Activated CD8-positive, alpha-beta memory T cell treated with anti-CD3 and anti-CD28 coated beads for 36 hours (primary cell): ENCODE results near the gene PARD6A. TPM values are rescaled to one million over a fixed set of nuclear protein-coding genes. Genes with fewer than 3 reads are reported as not detected.

Experiments
- CTCF ChIA-PET: fragments of 350-600 bp; sonication (Branson Sonifier 250); formaldehyde crosslinking; loops from one replicate; lab custom pipeline; 2021; ENCODE audit warnings: antibody characterized with exemption; lab: Charles Lee
- POLR2A ChIA-PET: fragments of 350-600 bp; sonication (Branson Sonifier 250); formaldehyde crosslinking; loops from one replicate; lab custom pipeline; 2021; ENCODE audit warnings: antibody characterized with exemption; lab: Charles Lee
- total RNA-seq, 2 experiments: library from RNA; stranded (reverse); gene quantifications; one replicate each; pipeline ENCODE4 v1.2.3, GENCODE V29; 2021

The PARD6A gene
- total RNA-seq, 2 experiments from 2014 or later = 17.4 to 18.3 TPM

DNA sequence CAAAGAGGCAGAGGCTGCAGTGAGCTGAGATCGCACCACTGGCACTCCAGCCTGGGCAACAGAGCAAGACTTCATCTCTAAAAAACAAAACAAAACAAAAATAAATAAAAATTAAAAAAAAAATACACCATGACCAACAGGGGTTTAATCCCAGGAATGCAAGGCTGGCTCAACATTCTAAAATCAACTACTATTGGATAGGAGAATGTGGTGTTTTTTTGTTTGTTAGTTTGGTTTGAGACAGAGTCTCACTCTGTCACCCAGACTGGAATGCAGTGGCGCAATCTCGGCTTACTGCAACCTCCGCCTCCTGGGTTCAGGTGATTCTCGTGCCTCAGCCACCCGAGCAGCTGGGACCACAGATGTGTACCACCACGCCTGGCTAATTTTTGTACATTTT lies 38.5 kb downstream of the PARD6A start:
- ChIA-PET POLR2A (no interaction called here), CTCF (no interaction called here)

DNA sequence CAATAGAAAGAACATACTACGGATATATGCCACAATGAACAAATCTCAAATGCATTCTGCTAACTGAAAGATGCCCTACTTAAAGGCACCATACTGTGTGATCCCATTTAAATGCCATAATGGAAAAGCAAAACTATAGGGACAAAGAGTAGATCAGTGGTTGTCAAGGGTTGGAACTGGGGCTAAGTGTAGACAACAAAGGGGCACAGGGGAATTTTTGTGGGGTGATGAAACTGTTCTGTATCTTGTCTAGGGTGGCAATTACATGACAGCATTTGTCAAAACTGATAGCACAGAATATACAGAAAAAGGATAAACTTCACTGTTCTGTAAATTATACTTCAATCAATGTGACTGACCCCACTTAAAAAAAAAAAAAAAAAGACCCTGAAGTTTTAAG lies 40.7 kb downstream of the PARD6A start:
- POLR2A ChIA-PET = interaction anchor here (0.7 to 1.1 kb wide), 2 partner anchors 18 to 376 kb away, joined by 5 to 6 read pairs; partner anchors contain the start of gene GFOD2
- CTCF ChIA-PET = interaction anchor here (0.6 kb wide), 2 partner anchors 97 to 114 kb away, joined by 3 to 4 read pairs; no protein-coding TSS in a partner anchor

GRCh38 chr16:67702130-67702529 lies 41.4 kb downstream of the PARD6A start:
- POLR2A ChIA-PET = interaction anchor here (1.1 kb wide), 1 partner anchor 376 kb away, joined by 5 read pairs; no protein-coding TSS in a partner anchor
- CTCF ChIA-PET = no interaction called here

- ChIA-PET POLR2A (no interaction called here), CTCF (no interaction called here)
Observed at GRCh38 chr16:67703626-67704025, 42.9 kb downstream of the PARD6A start.

GRCh38 chr16:67704110-67704509 lies 43.4 kb downstream of the PARD6A start:
- ChIA-PET POLR2A (no interaction called here), CTCF (no interaction called here)

DNA sequence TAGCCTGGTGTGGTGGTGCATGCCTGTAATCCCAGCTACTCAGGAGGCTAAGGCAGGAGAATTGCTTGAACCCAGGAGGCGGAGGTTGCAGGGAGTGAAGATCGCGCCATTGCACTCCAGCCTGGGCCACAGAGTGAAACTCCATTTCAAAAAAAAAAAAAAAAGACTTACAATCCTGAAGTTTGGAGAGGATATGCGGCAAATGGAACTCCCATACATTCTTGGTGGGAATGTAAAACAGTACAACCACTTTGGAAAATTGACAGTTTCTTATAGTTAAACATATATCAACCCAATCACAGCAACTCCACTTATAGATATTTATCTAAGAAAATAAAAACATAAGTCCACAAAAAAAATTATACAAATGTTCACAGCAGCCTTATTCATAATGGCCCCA lies 46.5 kb downstream of the PARD6A start:
- ChIA-PET CTCF (no interaction called here), POLR2A (no interaction called here)

GRCh38 chr16:67707790-67708189 lies 47.0 kb downstream of the PARD6A start:
- CTCF ChIA-PET = no interaction called here
- POLR2A ChIA-PET = no interaction called here

DNA sequence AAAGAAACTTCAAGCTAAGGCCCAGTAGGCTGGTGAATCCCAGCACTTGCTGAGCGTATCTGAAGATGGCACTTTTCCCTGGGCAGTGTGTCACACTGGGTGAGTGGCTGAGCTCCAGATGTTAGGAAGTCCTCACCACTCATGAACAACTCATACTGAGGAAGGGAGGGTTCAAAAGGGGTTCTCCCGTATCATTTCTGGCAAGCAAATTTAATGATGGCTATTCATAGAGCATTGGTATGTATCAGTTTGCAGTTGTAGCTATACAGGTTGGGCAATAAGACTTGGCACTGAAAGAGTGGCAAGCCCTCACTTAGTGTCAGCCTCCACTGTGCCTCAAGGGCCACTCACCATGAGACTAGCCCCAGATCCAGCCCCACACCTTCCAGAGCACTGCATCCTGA lies 47.6 kb downstream of the PARD6A start:
- CTCF ChIA-PET = no interaction called here
- POLR2A ChIA-PET = no interaction called here

DNA sequence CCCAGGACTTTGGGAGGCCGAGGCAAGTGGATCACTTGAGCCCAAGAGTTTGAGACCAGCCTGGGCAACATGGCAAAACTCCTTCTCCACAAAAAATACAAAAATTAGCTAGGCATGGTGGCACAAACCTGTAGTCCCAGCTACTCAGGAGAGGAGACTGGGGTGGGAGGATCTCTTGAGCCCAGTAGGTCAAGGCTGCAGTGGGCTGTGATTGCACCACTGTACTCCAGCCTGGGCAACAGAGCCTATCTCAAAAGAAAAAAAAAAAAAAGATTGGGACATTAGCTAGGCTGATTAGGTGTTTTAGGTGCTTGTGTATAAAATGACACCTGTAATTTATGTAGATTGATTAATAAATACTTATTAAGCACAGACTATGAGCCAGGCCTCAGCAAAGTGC lies 48.3 kb downstream of the PARD6A start:
- POLR2A ChIA-PET = no interaction called here
- CTCF ChIA-PET = no interaction called here

DNA sequence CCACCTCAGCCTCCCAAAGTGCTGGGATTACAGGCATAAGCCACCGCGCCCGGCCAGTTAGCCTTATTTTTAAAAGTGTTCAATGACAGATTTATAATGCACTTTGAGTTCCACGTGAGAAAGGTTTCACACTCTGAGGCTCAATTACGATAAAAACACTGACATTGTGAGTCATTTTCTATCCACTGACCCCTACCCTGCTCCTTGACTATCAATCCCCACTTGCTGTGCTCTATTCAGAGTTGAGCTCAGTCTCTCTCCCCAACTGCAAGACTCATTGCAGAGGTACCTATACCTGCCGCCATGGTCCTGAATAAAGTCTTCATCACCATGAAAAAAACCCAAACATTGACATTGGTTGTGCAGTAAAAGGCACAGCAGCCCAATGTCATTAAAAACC lies 49.8 kb downstream of the PARD6A start:
- POLR2A ChIA-PET = no interaction called here
- CTCF ChIA-PET = no interaction called here

Other genes starting within 250 kb of the PARD6A start
- 1 to 10 TPM; 1.0 to 1.1 TPM for gene ZDHHC1, start 244.5 kb upstream of the PARD6A start, total RNA-seq
- gene HSD11B2, start 229.8 kb upstream of the PARD6A start, total RNA-seq = 1 to 10 TPM; 1.3 to 1.9 TPM
- gene ATP6V0D1, start 179.8 kb upstream of the PARD6A start, total RNA-seq = 10 to 100 TPM; 42.2 to 45.0 TPM
- gene AGRP, start 177.4 kb upstream of the PARD6A start, total RNA-seq = under 1 TPM in 1 of 2 experiments, not detected in 1; 0.25 TPM
- 10 to 100 TPM; 23.4 to 30.9 TPM for gene RIPOR1, start 132.1 kb upstream of the PARD6A start, total RNA-seq
- gene CTCF, start 98.4 kb upstream of the PARD6A start, total RNA-seq = 10 to 100 TPM; 54.2 to 55.1 TPM
- 100 to 1,000 TPM; 124 to 130 TPM for gene CARMIL2, start 15.8 kb upstream of the PARD6A start, total RNA-seq
- 10 to 100 TPM; 75.8 to 78.5 TPM for gene ACD, start 700 bp upstream of the PARD6A start, total RNA-seq
- 10 to 100 TPM; 15.0 to 17.0 TPM for gene ENKD1, start 5.8 kb downstream of the PARD6A start, total RNA-seq
- 1 to 10 TPM; 1.7 to 2.0 TPM for gene C16orf86, start 5.9 kb downstream of the PARD6A start, total RNA-seq
- 10 to 100 TPM; 19.1 to 22.9 TPM for gene GFOD2, start 58.4 kb downstream of the PARD6A start, total RNA-seq
- 10 to 100 TPM; 18.0 to 18.7 TPM for gene RANBP10, start 145.6 kb downstream of the PARD6A start, total RNA-seq
- 1 to 10 TPM in 1 of 2 experiments, under 1 TPM in 1; 0.84 to 1.7 TPM for gene TSNAXIP1, start 145.9 kb downstream of the PARD6A start, total RNA-seq
- 10 to 100 TPM; 53.4 to 53.9 TPM for gene THAP11, start 181.4 kb downstream of the PARD6A start, total RNA-seq
- 100 to 1,000 TPM; 176 to 179 TPM for gene NUTF2, start 186.0 kb downstream of the PARD6A start, total RNA-seq
- 10 to 100 TPM; 49.3 to 50.7 TPM for gene CENPT, start 186.7 kb downstream of the PARD6A start, total RNA-seq
- gene EDC4, start 212.1 kb downstream of the PARD6A start, total RNA-seq = 100 to 1,000 TPM; 102 to 104 TPM
- 1 to 10 TPM in 1 of 2 experiments, under 1 TPM in 1; 0.59 to 1.1 TPM for gene NRN1L, start 223.9 kb downstream of the PARD6A start, total RNA-seq
- 10 to 100 TPM; 13.4 to 14.7 TPM for gene PSKH1, start 232.3 kb downstream of the PARD6A start, total RNA-seq